ENCODE data around the gene SUFU. TPM values are rescaled to one million over a fixed set of nuclear protein-coding genes. Genes with fewer than 3 reads are reported as not detected.

Gene SUFU
- total RNA-seq, 1 donor from 2014 or later = 13.5 TPM

DNA sequence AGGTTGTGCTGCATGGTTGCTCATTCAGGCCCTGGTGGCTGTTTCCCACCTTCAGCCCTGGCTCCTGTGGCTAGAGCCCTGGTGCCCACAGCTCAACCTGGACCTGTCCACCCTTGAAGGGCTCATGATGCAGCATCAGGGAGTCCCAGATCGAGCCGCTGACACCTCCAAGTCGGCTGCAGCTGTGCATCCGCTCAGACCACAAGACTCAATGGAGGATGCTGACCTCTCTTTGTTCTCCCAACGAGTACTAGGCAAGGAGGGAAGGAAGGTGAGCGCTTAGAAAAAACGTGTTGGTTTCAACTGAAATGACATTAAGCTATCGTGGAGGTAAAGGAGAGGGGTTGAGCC is 43.0 kb upstream of the SUFU start:
- Histone ChIP-seq H3K4me1 (peaks cover 19% of the 10 kb centered on the region), H3K9me3 (no peaks in the 10 kb centered on the region), H3K36me3 (no peaks in the 10 kb centered on the region), H3K27me3 (no peaks in the 10 kb centered on the region), H3K4me3 (peak overlapping the region; percentile 68), H3K27ac (peak overlapping the region; percentile 36)
- ATAC-seq (no peak), DNase-seq (no peak)
- intact Hi-C loops (cut with DNase I) = no loop called here
- TF ChIP-seq, protein P1, sequence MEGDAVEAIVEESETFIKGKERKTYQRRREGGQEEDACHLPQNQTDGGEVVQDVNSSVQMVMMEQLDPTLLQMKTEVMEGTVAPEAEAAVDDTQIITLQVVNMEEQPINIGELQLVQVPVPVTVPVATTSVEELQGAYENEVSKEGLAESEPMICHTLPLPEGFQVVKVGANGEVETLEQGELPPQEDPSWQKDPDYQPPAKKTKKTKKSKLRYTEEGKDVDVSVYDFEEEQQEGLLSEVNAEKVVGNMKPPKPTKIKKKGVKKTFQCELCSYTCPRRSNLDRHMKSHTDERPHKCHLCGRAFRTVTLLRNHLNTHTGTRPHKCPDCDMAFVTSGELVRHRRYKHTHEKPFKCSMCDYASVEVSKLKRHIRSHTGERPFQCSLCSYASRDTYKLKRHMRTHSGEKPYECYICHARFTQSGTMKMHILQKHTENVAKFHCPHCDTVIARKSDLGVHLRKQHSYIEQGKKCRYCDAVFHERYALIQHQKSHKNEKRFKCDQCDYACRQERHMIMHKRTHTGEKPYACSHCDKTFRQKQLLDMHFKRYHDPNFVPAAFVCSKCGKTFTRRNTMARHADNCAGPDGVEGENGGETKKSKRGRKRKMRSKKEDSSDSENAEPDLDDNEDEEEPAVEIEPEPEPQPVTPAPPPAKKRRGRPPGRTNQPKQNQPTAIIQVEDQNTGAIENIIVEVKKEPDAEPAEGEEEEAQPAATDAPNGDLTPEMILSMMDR (IDR thresholded peaks at IDR 0.05) = no peak

DNA sequence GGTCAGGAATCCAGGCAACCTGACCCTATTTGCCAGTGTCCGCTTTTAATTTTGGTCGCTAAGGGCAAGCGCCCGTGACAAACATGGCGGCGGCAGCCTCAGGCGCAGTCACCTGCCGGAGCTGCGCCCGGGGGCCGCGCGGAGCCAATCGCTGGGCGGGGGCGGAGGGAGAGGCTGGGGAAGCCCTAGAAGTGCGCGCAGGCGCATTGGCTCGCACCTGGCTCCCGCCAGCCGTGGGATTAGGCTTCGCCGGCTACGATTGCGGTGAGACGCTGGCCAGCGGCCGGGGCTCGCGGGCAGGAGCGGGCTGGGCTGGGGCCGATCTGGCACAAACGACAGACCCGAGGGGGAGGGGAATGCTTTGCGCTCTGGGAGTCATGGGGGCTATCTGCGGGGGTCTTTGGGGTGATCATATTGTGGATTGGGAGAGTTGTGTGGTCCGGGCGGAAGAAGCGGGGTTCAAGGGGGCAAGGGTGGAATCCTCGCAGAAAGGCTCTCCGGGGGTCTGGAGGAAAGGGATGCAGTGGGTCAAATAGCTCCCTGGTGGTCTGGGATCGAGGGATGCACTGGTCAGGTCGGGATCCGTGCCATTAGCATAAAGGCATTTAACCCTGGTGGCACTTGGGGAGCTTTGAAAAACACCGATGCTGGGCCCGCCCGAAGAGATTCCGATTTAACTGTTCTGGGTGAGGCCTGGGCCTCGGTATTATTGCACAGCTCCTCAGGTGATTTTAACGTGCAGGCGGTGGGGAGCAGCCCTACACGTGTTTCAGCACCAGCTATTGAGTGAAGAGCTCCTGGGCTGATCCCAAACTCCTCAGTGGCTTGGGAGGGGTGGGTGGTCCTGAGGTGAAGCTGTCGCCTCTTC is 42.4 kb upstream of the SUFU start:
- Histone ChIP-seq H3K27ac (peak overlapping the region; percentile 36), H3K4me3 (peak overlapping the region; percentile 68), H3K36me3 (no peaks in the 10 kb centered on the region), H3K9me3 (no peaks in the 10 kb centered on the region), H3K4me1 (peaks cover 14% of the 10 kb centered on the region), H3K27me3 (no peaks in the 10 kb centered on the region)
- intact Hi-C loops (cut with DNase I) = no loop called here
- DNase-seq = peak; percentile 98
- TF ChIP-seq, protein P1 (IDR thresholded peaks at IDR 0.05) = no peak
- peak; percentile 97 for ATAC-seq

DNA sequence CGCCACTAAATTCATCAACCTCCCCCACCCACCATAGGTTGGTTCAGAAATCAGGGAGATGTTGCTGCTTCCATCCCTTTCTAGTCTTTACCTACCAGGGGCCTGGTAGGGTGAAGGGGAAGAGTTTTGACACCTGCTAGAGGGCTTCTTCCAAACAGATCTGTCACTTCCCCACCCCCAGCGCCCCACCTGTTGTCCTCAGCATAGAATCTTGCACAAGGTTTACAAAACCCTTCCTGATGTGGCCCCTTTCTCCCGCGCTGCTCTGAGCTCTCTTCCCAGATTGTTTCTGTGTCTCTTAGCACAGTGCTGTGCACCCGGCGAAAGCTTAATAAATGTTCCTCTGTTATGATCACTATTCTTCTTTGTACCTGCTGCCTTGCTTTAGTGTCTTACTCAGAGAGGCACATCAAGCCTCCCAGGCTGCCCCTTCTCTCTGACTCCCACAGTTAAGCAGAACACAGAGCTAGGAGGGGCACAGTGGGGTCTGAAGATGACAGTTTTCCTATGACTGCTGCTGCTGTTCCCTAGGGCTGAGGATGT is 41.2 kb upstream of the SUFU start:
- Histone ChIP-seq H3K4me1 (peaks cover 12% of the 10 kb centered on the region), H3K27ac (no peak overlapping the region), H3K36me3 (no peaks in the 10 kb centered on the region), H3K9me3 (no peaks in the 10 kb centered on the region), H3K27me3 (no peaks in the 10 kb centered on the region), H3K4me3 (peak overlapping the region; percentile 28)
- ATAC-seq = no peak
- intact Hi-C loops (cut with DNase I) = no loop called here
- DNase-seq = no peak
- TF ChIP-seq, protein P1 (IDR thresholded peaks at IDR 0.05) = no peak

DNA sequence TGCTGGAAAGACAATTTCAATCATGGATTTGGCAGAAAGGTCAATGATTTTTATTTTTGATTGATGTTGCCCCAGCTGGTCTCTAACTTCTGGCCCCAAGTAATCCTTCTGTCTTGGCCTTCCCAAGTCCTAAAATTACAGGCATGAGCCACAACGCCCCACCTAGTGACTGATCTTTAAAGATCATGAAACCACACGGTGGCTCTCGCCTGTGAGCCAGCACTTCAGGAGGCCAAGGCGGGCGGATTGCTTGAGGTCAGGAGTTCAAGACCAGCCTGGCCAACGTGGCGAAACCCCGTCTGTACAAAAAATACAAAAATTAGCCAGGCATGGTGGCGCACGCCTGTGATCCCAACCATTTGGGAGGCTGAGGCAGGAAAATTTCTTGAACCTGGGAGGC is 39.8 kb upstream of the SUFU start:
- Histone ChIP-seq H3K27ac (no peak overlapping the region), H3K4me1 (peaks cover 12% of the 10 kb centered on the region), H3K36me3 (no peaks in the 10 kb centered on the region), H3K9me3 (no peaks in the 10 kb centered on the region), H3K4me3 (no peak overlapping the region), H3K27me3 (no peaks in the 10 kb centered on the region)
- TF ChIP-seq, protein P1 (IDR thresholded peaks at IDR 0.05) = no peak
- ATAC-seq (no peak), DNase-seq (no peak)
- intact Hi-C loops (cut with DNase I) = no loop called here

DNA sequence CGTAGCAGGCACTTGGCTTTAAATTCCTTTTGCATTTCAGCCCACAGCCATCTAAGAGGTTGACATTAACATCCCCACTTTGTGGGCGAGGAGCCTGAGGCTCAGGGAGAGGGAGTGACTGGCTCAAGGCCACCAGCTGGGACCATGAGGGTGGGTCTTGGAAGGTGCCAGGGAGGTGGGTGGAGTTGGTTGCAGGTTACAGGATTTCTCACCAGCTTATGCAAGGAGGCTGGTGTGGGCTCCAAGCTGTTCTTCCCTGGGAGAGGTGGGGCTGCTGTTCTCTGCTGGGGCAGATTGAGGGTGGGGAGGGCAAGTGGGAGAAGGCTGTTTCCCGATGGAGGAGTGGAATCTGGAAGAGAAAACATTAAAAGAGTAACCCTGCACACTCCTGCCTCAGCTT is 38.3 kb upstream of the SUFU start:
- no peak for ATAC-seq
- Histone ChIP-seq H3K27ac (no peak overlapping the region), H3K4me1 (peaks cover 16% of the 10 kb centered on the region), H3K9me3 (no peaks in the 10 kb centered on the region), H3K27me3 (no peaks in the 10 kb centered on the region), H3K36me3 (no peaks in the 10 kb centered on the region), H3K4me3 (no peak overlapping the region)
- DNase-seq = no peak
- intact Hi-C loops (cut with DNase I) = no loop called here
- TF ChIP-seq, protein P1 (IDR thresholded peaks at IDR 0.05) = no peak
